Cardiac fibroblast (primary cell): Measurements from ENCODE around the gene SRGAP3.
A peak's percentile ranks its signal among the peaks of the same experiment; 100 is the strongest.

Experiments
- DNase-seq, 2 donors: peaks; one replicate each; pipeline versions ENCODE4 v3.0.0 to v3.0.0-alpha.2; 2010; ENCODE audit warnings: low read depth in 2 of 2
- H3K4me3 ChIP-seq, 2 donors: replicated peaks in 1 of 2; 1 replicate in 1 of 2; 2 replicates in 1 of 2; pipeline ENCODE4 v1.5.1; 2011; ENCODE audit warnings: low read depth in 2 of 2, low read length in 2 of 2, mild to moderate bottlenecking in 2 of 2, moderate library complexity in 1 of 2
- CTCF ChIP-seq: IDR thresholded peaks from one replicate; pipeline ENCODE4 v1.5.1; 2011; ENCODE audit warnings: low read depth, mild to moderate bottlenecking, low read length, inconsistent platforms

The SRGAP3 gene

GRCh38 chr3:8942746-8943488 is 306.5 kb downstream of the SRGAP3 start:
- no peak overlapping the region for H3K4me3 ChIP-seq
- DNase-seq = no peak
- TF ChIP-seq CTCF = no peak

- no peak for TF ChIP-seq CTCF
- no peak overlapping the region for H3K4me3 ChIP-seq
- no peak for DNase-seq
Observed at GRCh38 chr3:8942115-8942514, 307.3 kb downstream of the SRGAP3 start.

- peak; percentile 67 to 71 for DNase-seq
- peak; percentile 45 for TF ChIP-seq CTCF
- no peak overlapping the region for H3K4me3 ChIP-seq
Observed at GRCh38 chr3:8938021-8938420, 311.4 kb downstream of the SRGAP3 start.

- H3K4me3 ChIP-seq = no peak overlapping the region
- TF ChIP-seq CTCF = no peak
- DNase-seq = peak; percentile 82 to 92
Observed at GRCh38 chr3:8937064-8938020, 312.1 kb downstream of the SRGAP3 start.

- H3K4me3 ChIP-seq = no peak overlapping the region
- DNase-seq = no peak
- TF ChIP-seq CTCF = no peak
Observed at GRCh38 chr3:8932507-8932906, 316.9 kb downstream of the SRGAP3 start.

GRCh38 chr3:8931342-8931741 is 318.1 kb downstream of the SRGAP3 start:
- H3K4me3 ChIP-seq = no peak overlapping the region
- TF ChIP-seq CTCF = no peak
- no peak for DNase-seq
